Astrocyte of the spinal cord (primary cell): Measurements from ENCODE around the gene PTGIR.
"Not testable (repeated sequence)": the region's sequence is repeated elsewhere in the genome, so short reads cannot be mapped to it uniquely, and the experiment has no call there.

ENCODE experiments used
- DNase-seq: peaks from one replicate; pipeline ENCODE4 v3.0.0; 2011; ENCODE audit warnings: low read depth, low spot score
- H3K4me3 ChIP-seq: 2 replicates; pipeline ENCODE4 v1.5.1; 2011; ENCODE audit warnings: low read depth, mild to moderate bottlenecking, low read length, moderate library complexity
- CTCF ChIP-seq: IDR thresholded peaks from 2 replicates; pipeline ENCODE4 v1.5.1; 2012; ENCODE audit warnings: low read depth, mild to moderate bottlenecking, low read length, inconsistent platforms
- in situ Hi-C: cut with HindIII; loops from 2 replicates; pipeline ENCODE4 v1.10.0; 2017; ENCODE audit warnings: low sequenced_read_pairs

The PTGIR gene

GRCh38 chr19:46630586-46631205, 5.8 kb upstream of the PTGIR start:
- in situ Hi-C loops = no loop called here
- TF ChIP-seq CTCF = no peak
- DNase-seq = no peak
- no peak overlapping the region for H3K4me3 ChIP-seq

GRCh38 chr19:46629546-46630025, 4.7 kb upstream of the PTGIR start:
- in situ Hi-C loops = no loop called here
- no peak for DNase-seq
- no peak for TF ChIP-seq CTCF
- H3K4me3 ChIP-seq = no peak overlapping the region

- in situ Hi-C loops, H3K4me3 ChIP-seq: not testable (repeated sequence)
These were observed 4.1 kb upstream of the PTGIR start for GRCh38 chr19:46628970-46629369.

GRCh38 chr19:46626446-46626845, 1.6 kb upstream of the PTGIR start:
- no peak for TF ChIP-seq CTCF
- in situ Hi-C loops = no loop called here
- DNase-seq = no peak
- no peak overlapping the region for H3K4me3 ChIP-seq

More at GRCh38 chr19:46628970-46629369, 4.1 kb upstream of the PTGIR start:
- DNase-seq = not testable (repeated sequence)

- no peak for DNase-seq
- H3K4me3 ChIP-seq = no peak overlapping the region
- TF ChIP-seq CTCF = no peak
- in situ Hi-C loops = no loop called here
These were observed 842 bp upstream of the PTGIR start for GRCh38 chr19:46625731-46626130.

- in situ Hi-C loops = no loop called here
- TF ChIP-seq CTCF = no peak
- H3K4me3 ChIP-seq = no peak overlapping the region
- DNase-seq = no peak
These were observed 880 bp downstream of the PTGIR start for GRCh38 chr19:46623915-46624502.

- in situ Hi-C loops = no loop called here
- H3K4me3 ChIP-seq = no peak overlapping the region
- TF ChIP-seq CTCF = no peak
- DNase-seq = no peak
These were observed 2.8 kb downstream of the PTGIR start for GRCh38 chr19:46622118-46622446.
